ENCODE results near the gene LSP1.

DNA sequence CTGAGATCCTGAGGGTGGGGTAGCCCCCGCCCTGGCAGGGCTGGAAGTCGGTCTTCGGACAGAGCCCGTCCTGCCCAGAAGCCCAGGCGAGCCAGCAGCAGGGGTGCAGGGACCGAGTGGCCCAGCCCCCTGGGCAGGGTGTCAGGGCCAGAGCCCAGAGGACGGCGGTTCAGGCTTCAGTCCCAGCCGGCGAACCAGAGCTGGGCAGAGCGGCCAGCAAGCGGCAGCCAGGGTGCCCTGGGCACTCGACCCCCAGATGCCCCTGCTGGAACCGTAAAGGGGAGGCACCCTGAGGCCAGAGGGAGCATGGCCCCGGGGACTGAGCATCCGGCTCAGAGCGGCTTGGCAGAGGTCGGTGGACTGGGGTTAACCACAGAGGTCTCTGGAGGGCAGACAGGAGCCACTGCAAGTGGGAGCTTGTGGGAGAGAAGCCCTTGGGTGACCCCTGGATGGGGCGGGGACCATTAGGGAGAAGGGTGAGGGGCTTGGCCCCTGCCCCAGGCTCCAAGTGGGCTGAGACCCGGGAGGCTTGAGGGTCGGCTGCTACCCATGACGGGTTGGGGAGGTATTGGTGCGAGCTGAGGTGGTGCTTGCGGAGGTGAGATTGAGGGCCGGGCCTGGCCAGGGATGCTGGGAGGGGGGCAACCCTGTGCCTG lies 15.9 kb downstream of the LSP1 start:
- TF ChIP-seq CTCF (IDR thresholded peaks at IDR 0.05; ENCODE audit: low read depth, low read length) (no peak), POLR2A (IDR thresholded peaks at IDR 0.05; ENCODE audit: extremely low read depth, insufficient read length) (no peak)
- TF ChIP-seq, protein P1, sequence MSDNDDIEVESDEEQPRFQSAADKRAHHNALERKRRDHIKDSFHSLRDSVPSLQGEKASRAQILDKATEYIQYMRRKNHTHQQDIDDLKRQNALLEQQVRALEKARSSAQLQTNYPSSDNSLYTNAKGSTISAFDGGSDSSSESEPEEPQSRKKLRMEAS (IDR thresholded peaks at IDR 0.05; ENCODE audit: low read depth, low read length): no peak

Measured in NB4 (cell line).